ENCODE results near the gene ETS1.

Gene ETS1

DNA sequence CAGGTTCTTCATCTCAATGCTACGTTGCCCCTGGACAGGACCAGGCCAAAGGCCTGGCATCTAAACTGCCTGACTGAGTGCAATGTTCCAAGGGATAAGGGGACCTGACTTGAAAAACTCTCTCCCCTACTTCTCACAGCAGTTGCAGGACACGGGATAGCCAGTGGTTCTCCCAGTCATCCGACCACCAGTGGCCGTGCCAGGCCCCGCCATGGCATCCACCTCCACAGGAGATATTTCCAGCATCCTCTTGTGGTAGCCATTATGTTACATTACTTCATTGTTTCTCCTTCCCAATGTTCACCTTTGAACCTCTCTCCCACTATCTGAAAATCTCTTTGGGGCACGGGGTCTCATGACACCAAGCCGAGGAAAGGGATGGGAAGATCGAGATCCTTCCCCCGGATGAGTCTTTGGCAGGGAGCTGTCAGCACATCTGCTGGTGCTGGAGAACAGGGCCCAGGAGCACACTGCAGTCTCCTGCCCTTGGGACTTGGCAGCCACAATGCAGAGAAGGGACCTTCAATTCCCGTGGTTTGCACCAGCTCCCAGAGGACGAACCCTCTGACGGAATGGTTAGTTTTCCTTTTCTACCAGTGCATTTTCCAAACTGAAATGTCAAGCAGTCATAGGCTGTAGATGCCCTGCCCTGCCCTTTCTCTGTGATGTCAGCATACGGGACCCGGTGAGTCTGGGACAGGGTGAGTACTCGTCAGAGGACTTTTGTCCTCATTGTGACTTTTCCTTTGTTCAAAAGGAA is 121.2 kb downstream of the ETS1 start:
- TF ChIP-seq, protein P1, sequence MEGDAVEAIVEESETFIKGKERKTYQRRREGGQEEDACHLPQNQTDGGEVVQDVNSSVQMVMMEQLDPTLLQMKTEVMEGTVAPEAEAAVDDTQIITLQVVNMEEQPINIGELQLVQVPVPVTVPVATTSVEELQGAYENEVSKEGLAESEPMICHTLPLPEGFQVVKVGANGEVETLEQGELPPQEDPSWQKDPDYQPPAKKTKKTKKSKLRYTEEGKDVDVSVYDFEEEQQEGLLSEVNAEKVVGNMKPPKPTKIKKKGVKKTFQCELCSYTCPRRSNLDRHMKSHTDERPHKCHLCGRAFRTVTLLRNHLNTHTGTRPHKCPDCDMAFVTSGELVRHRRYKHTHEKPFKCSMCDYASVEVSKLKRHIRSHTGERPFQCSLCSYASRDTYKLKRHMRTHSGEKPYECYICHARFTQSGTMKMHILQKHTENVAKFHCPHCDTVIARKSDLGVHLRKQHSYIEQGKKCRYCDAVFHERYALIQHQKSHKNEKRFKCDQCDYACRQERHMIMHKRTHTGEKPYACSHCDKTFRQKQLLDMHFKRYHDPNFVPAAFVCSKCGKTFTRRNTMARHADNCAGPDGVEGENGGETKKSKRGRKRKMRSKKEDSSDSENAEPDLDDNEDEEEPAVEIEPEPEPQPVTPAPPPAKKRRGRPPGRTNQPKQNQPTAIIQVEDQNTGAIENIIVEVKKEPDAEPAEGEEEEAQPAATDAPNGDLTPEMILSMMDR (IDR thresholded peaks at IDR 0.05; ENCODE audit: low read depth, low read length, missing control alignments) = no peak
- no peak for DNase-seq (ENCODE audit: extremely low read depth, low read depth)
- H3K4me3 ChIP-seq (replicated peaks; ENCODE audit: low read depth, low read length) = no peak overlapping the region

DNA sequence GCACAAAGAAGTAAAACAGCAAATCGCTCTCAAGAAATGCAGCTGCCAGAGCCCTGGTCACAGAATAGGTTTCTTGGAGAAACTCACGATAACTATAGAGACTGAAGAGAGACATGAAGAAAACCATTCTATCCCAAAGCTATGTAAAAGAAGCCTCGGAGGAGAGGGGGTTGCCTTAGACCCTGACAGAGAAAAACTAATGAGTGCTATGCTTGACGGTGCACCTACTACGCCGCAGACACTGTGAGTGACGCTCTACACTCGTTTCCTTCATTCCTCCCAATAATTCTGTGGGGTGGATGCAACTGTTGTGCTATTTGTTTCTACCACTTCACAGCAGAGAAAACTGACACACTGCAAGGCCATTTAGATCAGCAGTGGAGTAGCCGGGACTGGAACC is 121.8 kb downstream of the ETS1 start:
- TF ChIP-seq, protein P1 (IDR thresholded peaks at IDR 0.05; ENCODE audit: low read depth, low read length, missing control alignments) = no peak
- DNase-seq (ENCODE audit: extremely low read depth, low read depth) = no peak
- no peak overlapping the region for H3K4me3 ChIP-seq (replicated peaks; ENCODE audit: low read depth, low read length)

DNA sequence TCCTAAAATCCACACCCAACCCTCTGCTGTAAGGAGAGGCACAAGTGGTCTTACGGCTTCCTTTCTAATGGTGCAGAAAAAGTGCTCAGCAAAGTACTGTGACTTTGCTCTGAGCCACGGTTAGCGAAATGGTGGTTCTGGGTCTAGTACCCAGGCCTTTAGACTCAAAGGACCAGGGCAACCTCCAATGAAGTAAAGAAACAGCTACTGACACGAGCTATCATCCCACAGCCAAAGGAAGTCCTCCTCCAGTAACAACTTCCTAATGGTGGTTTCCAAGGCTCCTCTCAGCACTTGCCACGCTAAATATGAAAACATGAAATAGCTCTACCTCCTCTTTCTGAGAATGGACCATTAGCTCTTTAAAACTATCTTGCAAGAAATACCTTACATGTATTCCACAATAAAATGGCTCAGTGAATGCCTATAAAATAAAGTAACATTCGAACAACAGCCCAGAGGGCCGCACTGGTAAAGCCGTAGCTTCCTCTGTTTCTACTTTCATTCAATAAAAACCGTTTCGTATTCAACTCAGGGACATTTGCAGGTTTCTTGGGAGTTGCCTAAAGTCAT is 122.4 kb downstream of the ETS1 start:
- DNase-seq (ENCODE audit: extremely low read depth, low read depth) = no peak
- TF ChIP-seq, protein P1 (IDR thresholded peaks at IDR 0.05; ENCODE audit: low read depth, low read length, missing control alignments) = no peak

DNA sequence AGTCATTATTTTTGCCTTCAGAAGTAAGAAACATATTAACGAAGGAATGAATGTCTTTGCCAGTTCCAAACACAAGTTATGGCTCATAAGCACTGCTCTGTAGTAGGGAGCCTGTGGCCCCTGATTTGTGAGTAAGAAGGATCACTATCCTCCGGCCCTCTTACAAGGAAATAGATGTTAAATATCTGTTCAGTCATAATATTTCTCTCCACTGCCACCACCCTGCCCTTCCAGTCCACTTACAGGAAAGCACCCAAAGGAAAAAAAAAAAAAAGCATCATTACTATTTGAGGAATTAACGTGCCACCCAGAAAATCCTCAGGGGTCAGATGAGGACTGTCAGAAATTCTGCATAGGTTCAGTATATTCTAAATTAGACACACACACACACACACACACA is 123.4 kb downstream of the ETS1 start:
- DNase-seq (ENCODE audit: extremely low read depth, low read depth) = no peak
- H3K4me3 ChIP-seq (replicated peaks; ENCODE audit: low read depth, low read length) = no peak overlapping the region

More for the DNA sequence above, 122.4 kb downstream of the ETS1 start:
- no peak overlapping the region for H3K4me3 ChIP-seq (replicated peaks; ENCODE audit: low read depth, low read length)

DNA sequence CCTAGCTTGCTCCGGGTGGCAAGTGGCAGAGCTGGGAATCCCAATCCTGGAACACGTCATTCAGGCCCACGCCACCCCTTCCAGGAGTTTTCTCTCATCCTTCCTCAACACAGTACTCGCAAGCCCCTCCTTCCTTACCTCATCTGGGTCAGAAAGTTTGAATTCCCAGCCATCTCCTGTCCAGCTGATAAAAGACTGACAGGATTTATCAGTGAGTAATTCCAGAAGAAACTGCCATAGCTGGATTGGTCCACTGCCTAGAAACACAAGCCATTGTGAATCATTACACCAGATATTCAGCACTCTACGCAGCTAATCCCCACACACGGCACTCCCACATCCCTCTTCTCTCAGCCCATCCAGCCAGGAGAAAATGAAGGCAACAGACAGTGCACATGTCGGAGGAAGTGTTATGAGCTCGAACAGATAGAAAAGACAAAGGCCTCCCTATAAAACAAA is 124.0 kb downstream of the ETS1 start:
- no peak for DNase-seq (ENCODE audit: extremely low read depth, low read depth)
- TF ChIP-seq, protein P1 (IDR thresholded peaks at IDR 0.05; ENCODE audit: low read depth, low read length, missing control alignments) = no peak
- H3K4me3 ChIP-seq (replicated peaks; ENCODE audit: low read depth, low read length) = no peak overlapping the region

More for the DNA sequence above, 123.4 kb downstream of the ETS1 start:
- TF ChIP-seq, protein P1 (IDR thresholded peaks at IDR 0.05; ENCODE audit: low read depth, low read length, missing control alignments) = no peak

DNA sequence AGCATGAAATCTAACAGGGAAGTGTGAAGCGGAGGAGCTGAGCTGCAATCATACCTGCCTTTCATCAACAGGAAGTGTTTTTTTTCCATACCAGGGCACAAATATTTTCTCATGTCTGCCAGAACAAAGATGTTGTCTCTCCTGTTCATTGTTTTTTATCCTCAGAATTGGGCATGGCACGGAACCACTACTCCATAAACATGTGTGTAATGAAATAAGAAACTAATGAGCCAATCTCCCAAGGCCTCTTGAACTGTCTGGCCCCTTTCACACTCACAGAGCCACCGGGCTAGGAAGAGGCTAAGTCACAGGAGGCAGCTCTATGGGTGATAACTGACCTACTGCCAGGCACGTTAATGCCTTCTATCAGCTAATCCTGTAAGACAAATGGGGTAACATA is 124.4 kb downstream of the ETS1 start:
- TF ChIP-seq, protein P1 (IDR thresholded peaks at IDR 0.05; ENCODE audit: low read depth, low read length, missing control alignments) = no peak
- H3K4me3 ChIP-seq (replicated peaks; ENCODE audit: low read depth, low read length) = no peak overlapping the region
- DNase-seq (ENCODE audit: extremely low read depth, low read depth) = no peak

All from HFF-Myc (cell line).